COR-L47 (cell line): ENCODE data around the gene CSNK1G1.
A peak's percentile ranks its signal among the peaks of the same experiment; 100 is the strongest.

Experiments used
- DNase-seq: peaks from one replicate; lab custom pipeline; 2025; lab: John Stamatoyannopoulos, UW

Gene CSNK1G1

DNA sequence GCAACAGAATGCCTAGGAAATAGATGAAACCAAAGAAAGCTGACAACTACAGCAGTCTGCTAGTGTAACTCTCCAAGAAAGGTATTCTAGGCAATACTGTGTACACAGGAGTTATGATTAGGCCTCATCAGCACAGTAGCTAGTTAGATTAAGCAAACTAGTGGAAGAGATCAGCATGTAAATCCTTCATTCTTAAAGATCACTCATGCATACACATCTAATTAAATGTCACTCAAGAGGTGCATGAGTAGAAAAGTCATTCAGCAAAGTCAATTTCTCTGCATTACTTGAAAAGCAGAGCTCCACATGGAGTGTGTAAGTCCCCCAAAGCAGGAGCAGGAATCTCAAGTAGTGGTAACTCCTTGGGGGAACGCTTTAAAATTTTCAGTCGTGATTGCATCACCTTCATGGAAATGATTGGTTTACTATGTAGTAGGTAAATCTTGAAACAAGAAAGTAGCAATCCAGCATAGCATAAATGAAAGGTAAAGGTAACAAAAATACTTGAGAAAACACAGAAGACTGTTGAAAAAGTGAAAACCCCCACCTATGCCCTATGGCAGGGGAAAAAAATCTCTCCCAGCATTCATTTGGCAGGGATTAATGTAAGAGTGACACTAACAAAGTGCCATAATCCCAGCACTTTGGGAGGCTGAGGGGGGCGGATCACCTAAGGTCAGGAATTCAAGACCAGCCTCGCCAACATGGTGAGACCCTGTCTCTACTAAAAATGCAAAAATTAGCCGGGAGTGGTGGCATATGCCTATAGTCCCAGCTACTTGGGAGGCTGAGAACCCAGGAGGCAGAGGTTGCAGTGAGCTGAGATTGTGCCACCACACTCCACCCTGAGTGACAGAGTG is 163.8 kb downstream of the CSNK1G1 start:
- DNase-seq: no peak

DNA sequence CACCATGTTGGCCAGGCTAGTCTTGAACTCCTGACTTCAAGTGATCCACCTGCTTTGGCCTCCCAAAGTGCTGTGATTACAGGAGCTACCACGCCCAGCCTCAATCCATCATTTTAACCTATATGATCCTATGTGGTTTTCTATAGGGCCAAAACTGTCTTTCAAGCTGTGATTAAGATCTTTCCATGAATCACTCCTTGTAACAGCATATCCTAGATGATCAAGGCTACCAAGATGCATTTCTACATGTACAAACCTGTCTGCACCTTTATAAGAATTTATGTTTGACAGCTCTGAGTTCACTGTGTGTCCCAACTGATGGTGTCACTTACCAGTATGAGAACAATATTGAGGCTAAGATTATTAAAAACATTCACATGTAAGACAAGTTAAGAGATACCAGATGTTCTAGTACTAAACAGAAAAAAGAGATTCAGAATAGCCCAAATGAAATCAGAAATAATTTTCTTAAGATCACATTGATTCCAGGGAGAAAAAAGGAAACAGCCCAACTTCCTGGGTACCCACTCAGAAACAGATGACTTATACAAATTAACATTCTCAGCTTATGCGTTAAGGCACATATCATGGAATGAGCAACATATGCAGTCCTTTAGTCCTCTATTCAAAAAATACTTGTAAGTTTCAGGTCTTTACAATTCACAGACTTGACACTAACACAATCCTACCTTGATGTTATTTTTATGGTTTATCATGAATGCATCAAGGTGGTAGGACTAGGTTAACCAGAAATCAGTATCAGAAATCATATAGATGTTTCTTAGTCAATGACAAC is 168.4 kb downstream of the CSNK1G1 start:
- DNase-seq: no peak

DNA sequence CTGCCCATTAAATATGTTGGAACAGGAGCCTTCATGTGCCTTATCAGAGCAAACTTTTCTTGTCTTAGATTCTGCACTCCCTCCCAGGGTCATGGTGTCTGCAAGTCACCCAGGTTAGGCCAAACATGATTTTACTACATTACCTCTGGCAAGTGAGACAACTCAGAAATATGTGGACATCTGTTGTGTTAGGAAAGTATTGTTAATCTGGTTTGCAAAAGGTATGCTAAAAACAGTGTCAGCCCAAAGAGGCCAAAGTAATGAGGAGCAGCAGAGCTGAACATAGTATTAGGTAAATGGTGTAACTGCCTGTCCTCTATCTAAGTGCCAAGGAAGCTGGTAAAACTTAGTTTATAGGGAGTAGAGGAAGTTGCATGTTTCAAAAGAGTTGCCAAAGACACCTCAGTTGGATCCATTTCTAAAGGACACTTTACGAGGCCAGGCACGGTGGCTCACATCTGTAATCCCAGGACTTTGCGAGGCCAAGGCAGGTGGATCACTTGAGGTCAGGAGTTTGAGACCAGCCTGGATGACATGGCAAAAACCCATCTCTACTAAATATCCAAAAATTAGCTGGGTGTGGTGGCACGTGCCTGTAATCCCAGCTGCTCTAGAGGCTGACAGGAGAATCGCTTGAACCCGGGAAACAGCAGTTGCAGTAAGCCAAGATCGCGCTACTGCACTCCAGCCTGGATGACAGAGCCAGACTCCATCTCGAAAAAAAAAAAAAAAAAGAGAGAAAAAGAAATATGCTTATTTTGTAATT is 170.6 kb downstream of the CSNK1G1 start:
- DNase-seq: no peak

DNA sequence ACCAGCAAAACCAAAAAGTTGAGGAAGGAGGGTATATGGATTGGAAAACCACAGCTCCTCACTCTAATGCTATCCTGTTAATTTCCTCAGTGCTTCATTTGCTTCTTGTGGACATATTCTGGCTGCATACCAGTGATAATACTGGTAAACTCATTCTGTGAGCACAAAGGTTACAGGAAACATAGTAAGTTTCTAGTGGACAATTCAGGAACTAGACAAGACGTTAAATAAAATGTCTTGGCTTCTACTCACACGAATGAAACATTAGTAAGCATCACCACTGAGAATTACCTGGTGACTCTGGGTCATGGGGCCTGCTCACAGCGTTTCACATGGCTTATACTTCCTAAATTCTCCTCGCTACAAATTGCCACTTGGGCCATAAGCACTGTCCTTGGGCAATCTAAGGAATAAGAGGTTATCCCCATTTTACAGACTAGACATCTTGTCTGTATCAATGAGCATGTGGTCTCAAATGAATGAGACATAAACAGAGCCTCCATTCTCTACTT is 173.1 kb downstream of the CSNK1G1 start:
- DNase-seq: no peak

DNA sequence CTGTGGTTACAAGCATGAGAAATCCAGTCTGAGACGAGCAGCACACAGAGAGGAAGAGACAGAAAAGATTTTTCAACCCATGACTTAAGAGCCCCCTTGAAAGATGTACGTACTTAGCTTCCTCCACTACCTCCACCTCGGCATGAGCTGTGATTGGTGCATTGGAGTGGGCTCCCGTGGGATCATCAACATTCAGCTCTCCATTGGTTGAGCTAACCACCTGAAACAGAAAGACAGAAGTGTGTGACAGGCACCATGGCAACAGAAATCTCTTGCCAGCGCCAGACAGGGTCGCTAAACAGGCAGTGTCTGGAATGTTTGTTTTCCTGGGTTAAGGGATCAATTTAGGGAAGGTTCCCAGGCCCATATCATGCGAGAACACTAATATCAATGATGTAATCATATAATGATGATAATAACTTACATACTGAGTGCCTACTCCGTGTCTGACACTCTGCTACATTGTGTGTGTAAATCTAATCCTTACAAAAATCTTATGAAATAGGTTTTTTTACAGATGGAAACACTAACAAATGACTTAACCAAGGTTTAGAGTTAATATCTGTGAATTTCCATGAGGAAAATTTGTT is 175.6 kb downstream of the CSNK1G1 start:
- DNase-seq: no peak

DNA sequence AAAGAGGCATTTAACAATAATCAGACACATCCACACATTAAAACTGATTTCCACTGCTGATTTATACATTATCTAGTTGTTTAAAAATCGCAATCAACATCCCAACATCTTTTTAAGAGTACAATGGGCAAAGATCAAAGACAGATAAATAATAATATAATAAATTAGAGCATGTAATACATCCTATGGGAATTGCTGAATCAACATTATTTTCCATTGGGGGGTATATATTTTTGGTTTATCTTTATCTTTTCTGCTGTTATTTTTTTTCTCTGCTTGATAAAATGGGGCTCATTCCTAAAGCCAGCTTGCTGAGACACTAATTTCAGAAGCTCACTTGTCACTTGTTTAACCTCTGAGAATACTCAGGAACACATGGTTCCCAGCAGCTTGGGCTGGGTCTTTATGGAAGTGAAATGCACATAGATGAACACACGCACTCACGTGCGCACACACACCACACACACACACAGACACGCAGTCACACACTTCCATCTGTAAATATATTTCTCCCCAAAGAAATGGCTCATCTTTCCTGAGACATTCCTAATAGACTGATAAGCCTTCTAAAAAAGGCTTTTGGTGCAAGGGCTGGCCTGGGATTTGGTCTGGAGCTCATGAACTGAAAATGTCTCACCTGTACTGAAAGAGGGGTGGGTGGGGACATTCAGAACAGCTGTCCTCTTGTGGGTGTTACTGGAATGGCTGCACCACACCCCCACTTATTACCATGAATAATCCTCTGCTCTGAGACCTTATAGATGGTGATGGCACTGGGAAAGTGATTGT is 189.7 kb downstream of the CSNK1G1 start:
- DNase-seq: no peak

DNA sequence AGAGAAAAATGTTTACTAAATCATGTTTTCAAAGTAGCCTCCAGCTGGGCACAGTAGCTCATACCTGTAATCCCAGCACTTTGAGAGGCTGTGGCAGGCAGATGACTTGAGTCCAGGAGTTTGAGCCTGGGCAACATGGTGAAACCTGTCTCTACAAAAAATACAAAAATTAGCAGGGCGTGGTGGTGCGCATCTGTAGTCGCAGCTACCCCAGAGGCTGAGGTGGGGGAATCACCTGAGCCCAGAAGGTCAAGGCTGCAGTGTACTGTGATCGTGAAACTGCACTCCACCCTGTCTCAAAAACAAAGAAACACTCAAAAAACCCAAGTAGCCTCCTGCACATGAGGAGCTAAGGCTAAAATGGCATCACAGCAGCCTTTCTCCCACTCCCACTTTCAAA is 191.5 kb downstream of the CSNK1G1 start:
- DNase-seq: no peak

DNA sequence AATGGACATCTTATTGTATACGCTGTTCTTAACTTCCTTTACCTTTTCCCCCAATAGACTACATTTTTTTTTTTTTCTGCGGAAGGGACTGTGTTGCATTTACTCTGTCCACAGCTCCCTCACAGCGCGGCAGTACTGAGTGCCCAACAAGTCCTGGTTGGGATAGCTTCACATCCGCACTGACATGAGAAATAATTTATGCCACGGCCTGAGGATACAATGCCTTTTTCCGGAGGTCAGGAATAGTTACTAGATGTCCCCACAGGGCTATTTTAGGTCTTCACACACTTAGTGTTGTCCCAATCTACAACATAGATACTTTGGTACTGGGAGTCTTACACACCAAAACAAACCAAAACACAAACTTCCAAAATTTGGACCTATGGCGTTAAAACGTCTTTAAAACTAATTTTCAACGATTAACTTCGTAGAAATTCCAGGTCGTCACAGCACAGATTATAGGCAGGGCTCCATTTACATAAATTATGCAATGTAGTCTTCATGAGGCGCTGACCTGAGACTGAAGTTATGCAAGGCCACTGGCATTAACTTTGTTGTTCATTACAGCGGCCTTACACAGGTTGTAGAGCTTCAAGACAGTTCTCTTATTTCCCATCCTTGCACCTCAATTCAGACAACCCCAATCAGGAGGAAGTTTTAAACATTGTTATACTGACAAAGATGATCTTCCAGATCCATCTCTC is 192.2 kb downstream of the CSNK1G1 start:
- DNase-seq: no peak

DNA sequence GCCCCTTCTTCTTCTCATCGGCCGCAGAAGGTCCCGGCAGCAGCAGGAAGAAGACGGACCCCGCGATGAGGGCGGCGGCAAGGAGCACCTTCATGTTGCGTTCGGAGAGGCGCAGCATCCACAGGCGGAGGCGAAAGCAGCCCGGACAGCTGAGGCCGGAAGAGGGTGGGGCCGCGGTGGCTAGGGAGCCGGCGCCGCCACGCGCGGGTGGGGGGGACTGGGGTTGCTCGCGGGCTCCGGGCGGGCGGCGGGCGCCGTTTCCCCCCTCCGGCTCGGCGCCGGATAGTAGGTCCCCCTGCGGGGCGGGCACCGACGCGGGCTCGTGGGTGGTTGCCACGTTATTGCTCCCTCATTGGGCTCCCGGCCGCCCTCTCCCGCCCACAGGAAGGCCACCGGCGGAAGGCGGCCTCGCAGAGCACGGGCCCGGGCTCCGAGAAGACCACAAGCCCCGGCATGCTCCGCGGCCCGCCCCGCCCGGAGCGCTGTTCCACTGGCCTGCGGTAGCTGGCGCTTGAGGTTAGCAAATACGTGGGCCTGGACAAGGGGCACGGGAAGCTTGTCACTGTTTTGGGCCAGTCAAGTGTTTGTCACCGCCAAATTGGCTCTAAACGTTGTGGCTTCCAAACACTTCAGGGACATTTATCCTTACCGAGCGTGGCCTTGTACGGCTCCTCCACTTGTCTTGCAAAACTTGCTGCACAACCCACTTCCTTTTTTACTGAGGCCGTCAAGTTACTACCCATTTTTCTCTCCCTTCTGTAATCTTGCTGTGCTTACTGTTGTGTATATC is 192.9 kb downstream of the CSNK1G1 start, which contains the start of gene PPIB:
Gene PPIB (minus strand): TSS at position 154 of the 790 bp plus-strand sequence. CDS start 36 bp downstream, at position 118.
- peak; percentile 97 for DNase-seq

DNA sequence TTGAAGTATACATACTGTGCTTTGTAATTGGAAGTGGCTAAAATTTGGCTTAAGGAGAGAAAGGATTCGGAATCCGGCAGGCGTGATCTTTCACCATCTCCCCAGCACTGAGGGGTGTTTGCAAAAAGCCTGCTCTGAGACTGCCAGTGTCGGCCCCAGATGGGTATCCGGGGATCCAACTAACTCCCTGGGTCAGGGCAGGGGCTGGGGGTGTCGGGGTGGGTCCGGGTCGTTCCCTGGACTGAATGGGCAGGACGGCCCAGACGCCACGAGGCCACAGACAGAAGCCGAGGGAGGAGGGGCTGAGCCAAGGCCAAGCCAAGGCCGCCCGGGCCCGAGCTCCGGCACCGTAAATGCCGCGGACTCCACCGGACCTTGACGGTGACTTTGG is 193.5 kb downstream of the CSNK1G1 start:
- no peak for DNase-seq

DNA sequence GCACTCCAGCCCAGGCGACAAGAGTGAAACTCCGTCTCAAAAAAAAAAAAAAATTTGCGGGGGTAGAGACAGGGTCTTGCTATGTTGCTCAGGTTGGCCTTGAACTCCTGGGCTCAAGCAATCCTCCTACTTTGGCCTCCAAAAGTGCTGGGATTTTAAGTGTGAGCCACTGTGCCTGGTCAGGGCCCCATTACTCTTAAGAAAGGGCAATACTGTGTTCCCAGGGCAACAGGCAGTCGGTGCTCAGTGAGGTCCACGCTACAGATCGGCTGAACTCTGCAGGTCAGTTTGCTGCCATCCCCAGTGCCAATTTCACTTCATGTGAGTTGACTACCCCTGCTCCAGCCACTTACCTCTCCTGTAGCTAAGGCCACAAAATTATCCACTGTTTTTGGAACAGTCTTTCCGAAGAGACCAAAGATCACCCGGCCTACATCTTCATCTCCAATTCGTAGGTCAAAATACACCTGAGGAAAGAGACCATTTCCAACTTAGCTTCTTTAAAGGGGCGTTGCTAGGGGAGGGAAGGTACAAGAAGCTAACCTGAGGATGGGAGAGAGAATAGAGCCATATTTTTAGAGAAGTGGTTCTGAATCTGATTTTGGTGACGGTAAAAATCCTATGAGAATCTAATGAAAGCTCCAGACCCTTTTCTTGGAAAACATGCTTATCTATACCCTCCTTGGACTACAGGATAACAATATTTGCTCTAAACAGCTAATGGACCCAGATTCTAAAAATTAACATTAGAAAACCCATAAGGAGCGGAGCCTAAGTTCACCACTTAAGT is 194.1 kb downstream of the CSNK1G1 start:
- DNase-seq: no peak

DNA sequence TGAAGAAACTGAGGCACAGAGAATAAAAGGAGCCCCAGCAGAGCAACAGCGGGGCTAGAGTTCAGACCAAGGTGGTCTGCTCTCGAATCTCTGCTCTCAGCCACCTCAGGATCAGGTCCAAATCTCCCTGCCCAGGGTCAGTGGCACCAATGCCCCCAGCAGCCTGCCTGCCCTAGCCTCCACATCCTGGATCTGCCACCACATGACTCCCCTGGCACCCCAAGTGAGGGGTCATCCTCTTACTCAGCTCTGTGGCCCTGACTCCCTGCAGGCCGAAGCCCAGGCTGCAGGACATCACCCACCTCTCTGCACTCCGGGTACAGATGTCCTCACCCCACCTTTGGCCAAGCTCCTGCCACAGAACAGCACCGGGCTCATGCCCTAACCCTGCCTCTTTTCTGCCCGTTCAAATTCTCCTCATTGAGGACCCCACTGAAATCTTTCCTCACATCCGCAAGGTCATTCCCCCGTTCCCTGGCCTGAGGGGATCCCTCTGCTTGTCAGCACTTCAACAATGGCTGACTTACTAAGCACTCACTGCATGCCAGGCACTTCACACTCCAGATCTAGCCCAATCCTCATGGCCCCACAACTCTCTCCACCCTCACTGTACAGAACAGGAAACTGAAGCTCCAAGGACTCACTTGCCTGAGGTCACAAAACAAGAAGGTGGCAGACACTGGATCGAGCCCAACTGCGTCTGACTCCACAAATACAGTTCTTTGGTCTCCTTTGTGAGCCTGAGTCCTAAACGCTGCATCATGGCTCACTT is 197.4 kb downstream of the CSNK1G1 start:
- DNase-seq: no peak

DNA sequence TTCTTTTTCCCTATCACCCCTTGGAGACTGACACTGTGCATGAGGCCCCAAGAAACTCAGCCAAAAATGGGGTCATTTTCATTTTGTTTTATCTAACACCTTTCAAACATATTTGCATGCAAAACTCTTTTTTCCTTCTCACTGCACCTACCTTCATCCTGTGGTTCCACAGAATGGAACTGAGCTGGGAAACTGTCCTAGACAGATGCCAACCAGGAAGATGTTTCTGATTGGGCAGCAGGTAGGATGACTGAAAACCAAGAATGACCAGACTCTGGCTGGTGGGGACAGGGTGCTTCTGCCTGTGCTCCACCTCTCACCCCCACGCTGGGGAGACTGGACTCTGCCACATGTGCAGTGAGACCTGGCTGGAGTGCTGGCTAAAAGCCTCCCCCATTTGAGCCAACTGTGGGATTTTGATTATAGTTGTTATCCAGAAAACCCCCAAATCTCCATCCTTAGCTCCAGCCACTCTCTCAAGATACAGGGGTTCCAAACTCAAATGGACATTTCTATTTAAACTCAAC is 198.3 kb downstream of the CSNK1G1 start:
- DNase-seq: no peak

DNA sequence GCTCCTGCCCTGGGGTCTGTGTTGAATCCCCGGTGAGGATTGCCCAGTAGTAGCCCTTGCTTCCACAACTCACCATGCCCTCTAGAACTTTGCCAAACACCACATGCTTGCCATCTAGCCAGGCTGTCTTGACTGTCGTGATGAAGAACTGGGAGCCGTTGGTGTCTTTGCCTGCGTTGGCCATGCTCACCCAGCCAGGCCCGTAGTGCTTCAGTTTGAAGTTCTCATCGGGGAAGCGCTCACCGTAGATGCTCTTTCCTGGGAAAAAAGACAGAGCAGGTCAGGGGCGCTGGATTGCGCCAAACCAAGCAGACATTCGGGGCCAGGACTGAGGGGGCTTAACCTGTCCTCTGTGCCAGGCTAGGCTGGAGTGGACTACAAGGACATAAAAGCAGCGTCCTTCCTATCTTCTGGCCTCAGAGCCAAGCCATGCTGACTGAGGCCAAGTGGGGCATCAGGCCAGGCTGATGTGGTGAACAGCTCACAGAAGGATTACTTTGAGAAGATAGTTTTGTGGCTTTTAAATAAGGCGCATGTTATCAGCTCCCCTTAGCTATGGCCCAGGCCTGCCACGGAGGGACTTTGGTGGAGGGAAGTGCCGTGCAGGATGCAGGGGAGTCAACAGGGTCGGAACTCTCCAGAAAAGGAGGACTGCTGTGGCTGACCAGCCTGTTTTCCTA is 199.2 kb downstream of the CSNK1G1 start:
- DNase-seq: no peak

DNA sequence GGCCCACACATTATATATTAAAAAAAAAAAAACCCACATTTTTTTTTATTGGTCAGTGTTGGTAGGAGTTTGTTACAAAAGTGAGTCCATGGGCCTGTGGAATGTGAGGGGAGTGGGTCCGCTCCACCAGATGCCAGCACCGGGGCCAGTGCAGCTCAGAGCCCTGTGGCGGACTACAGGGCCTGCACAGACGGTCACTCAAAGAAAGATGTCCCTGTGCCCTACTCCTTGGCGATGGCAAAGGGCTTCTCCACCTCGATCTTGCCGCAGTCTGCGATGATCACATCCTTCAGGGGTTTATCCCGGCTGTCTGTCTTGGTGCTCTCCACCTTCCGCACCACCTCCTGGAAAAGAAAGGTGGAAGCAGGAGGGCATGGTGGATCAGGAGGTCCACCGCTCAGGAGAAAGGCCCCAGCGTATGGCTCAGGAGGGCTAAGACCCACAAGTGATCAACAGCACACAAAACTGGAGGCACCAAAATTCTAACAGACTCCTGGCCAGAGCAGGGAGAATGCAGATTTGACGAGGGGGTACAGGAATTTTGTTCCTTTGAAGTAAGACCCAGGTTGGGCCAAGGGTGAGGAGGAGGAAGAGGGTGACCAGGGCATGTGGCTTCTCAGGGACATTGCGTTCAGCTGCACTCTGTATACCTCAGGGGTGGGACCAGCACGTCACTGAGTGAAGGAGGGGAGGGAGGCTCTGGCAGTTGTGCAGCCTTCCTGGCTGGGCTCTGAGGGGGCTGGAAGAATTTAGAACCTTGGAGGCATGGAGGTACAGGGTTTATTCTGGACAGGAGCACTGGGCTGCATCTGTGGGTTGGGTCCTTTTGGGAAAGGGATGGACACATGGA is 199.9 kb downstream of the CSNK1G1 start:
- no peak for DNase-seq
